SW480 (cell line): ENCODE measurements around the gene PLEKHA6.
"Not testable (repeated sequence)": the region's sequence is repeated elsewhere in the genome, so short reads cannot be mapped to it uniquely, and the experiment has no call there.

Experiments
- DNase-seq: peaks from one replicate; pipeline ENCODE4 v3.0.0-alpha.2; 2016; ENCODE audit warnings: low spot score

PLEKHA6 gene

GRCh38 chr1:204316164-204316563, 43.6 kb downstream of the PLEKHA6 start:
- DNase-seq, result no peak

GRCh38 chr1:204314893-204315658, 44.7 kb downstream of the PLEKHA6 start:
- DNase-seq, result no peak

- peak; percentile 45 for DNase-seq
Measured at GRCh38 chr1:204314171-204314892, 45.4 kb downstream of the PLEKHA6 start.

GRCh38 chr1:204313675-204314074, 46.1 kb downstream of the PLEKHA6 start:
- no peak for DNase-seq

GRCh38 chr1:204310970-204311369, 48.8 kb downstream of the PLEKHA6 start:
- DNase-seq, result not testable (repeated sequence)

- DNase-seq, result no peak
Measured at GRCh38 chr1:204308023-204308628, 51.6 kb downstream of the PLEKHA6 start.

GRCh38 chr1:204307334-204307883, 52.3 kb downstream of the PLEKHA6 start:
- DNase-seq, result no peak

- no peak for DNase-seq
Measured at GRCh38 chr1:204306076-204306475, 53.7 kb downstream of the PLEKHA6 start.

- DNase-seq, result no peak
Measured at GRCh38 chr1:204304067-204304466, 55.7 kb downstream of the PLEKHA6 start.

GRCh38 chr1:204302769-204303168, 57.0 kb downstream of the PLEKHA6 start:
- no peak for DNase-seq

GRCh38 chr1:204301171-204301957, 58.4 kb downstream of the PLEKHA6 start:
- no peak for DNase-seq

- DNase-seq, result no peak
Measured at GRCh38 chr1:204299814-204300365, 59.8 kb downstream of the PLEKHA6 start.

- peak; percentile 43 for DNase-seq
Measured at GRCh38 chr1:204296431-204296988, 63.2 kb downstream of the PLEKHA6 start.

GRCh38 chr1:204295671-204296070, 64.1 kb downstream of the PLEKHA6 start:
- DNase-seq, result no peak

GRCh38 chr1:204294357-204294756, 65.4 kb downstream of the PLEKHA6 start:
- no peak for DNase-seq

- no peak for DNase-seq
Measured at GRCh38 chr1:204293605-204294337, 66.0 kb downstream of the PLEKHA6 start.

- no peak for DNase-seq
Measured at GRCh38 chr1:204292740-204293139, 67.0 kb downstream of the PLEKHA6 start.

GRCh38 chr1:204289280-204289679, 70.4 kb downstream of the PLEKHA6 start:
- no peak for DNase-seq

- peak; percentile 67 for DNase-seq
Measured at GRCh38 chr1:204288021-204288588, 71.6 kb downstream of the PLEKHA6 start.

GRCh38 chr1:204287466-204287891, 72.2 kb downstream of the PLEKHA6 start:
- DNase-seq, result no peak
